ENCODE measurements around the gene TAF11L10.
"Not testable (repeated sequence)": the region's sequence is repeated elsewhere in the genome, so short reads cannot be mapped to it uniquely, and the experiment has no call there.

Gene TAF11L10

DNA sequence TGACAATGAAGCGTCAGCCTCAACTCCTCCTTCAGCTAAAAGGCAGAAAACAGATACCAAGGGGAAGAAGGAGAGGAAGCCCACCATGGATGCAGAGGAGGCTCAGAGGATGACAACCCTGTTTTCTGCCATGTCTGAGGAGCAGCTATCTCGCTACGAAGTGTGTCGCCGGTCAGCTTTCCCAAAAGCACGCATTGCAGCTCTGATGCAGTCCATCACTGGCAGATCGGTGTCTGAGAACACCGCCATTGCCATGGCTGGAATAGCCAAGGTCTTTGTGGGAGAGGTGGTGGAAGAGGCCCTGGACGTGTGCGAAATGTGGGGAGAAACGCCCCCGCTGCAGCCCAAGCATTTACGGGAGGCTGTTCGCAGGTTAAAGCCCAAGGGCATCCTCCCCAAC, 7.3 kb upstream of the TAF11L10 start:
- no peak for DNase-seq (ENCODE audit: low spot score)
- in situ Hi-C loops (cut with MboI; ENCODE audit: low sequenced_read_pairs, unreplicated experiment), result no loop called here
- TF ChIP-seq, protein P1, sequence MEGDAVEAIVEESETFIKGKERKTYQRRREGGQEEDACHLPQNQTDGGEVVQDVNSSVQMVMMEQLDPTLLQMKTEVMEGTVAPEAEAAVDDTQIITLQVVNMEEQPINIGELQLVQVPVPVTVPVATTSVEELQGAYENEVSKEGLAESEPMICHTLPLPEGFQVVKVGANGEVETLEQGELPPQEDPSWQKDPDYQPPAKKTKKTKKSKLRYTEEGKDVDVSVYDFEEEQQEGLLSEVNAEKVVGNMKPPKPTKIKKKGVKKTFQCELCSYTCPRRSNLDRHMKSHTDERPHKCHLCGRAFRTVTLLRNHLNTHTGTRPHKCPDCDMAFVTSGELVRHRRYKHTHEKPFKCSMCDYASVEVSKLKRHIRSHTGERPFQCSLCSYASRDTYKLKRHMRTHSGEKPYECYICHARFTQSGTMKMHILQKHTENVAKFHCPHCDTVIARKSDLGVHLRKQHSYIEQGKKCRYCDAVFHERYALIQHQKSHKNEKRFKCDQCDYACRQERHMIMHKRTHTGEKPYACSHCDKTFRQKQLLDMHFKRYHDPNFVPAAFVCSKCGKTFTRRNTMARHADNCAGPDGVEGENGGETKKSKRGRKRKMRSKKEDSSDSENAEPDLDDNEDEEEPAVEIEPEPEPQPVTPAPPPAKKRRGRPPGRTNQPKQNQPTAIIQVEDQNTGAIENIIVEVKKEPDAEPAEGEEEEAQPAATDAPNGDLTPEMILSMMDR (IDR thresholded peaks at IDR 0.05; ENCODE audit: borderline replicate concordance, control extremely low read depth, extremely low read depth, insufficient read depth, missing control alignments), result no peak

DNA sequence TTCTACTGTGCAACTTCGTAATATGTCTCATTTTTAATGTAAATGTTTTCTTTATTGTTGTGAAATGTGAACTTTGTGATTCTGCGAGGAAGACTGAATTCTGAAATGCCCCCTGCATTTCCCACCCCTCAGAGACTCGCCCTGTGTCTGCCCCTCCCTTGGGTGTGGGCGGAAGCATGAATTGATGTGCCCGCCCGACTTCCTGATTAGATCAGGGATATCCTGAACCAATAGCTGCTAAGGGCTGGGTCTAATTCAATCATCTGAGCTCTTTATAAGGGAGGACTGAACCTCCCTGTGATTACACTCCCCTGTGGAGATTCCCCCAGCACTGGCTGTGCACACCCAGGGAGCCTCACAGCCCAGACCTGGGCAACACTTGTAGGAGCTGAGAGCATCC, 6.3 kb upstream of the TAF11L10 start, which contains the start of gene TAF11L11:
Gene TAF11L11 (plus strand): TSS at position 304 of the 400 bp plus-strand sequence.
- in situ Hi-C loops (cut with MboI; ENCODE audit: low sequenced_read_pairs, unreplicated experiment); DNase-seq (ENCODE audit: low spot score): not testable (repeated sequence)

DNA sequence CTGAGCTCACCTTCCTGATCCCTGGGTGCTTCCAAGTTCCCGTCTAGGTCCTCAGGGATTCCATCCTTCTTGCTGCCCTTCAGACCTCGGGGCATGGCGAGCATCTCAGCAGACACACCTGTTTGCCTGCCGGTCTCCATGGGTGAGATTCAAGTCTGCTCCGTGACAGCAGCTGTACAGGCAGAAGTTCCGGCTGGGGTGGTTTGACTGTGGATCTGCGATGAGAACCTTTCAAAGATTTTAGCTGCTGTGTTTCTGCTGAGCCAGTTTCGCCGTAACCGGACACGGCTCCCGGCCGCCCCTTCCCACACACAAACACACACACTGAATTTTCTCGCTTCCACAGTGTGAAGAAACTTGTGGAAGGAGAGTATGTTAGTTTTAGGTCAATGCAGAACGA, 3.4 kb downstream of the TAF11L10 start, which contains the start of gene TAF11L9:
Gene TAF11L9 (minus strand): TSS at position 140 of the 400 bp plus-strand sequence.
- DNase-seq (ENCODE audit: low spot score); in situ Hi-C loops (cut with MboI; ENCODE audit: low sequenced_read_pairs, unreplicated experiment): not testable (repeated sequence)

DNA sequence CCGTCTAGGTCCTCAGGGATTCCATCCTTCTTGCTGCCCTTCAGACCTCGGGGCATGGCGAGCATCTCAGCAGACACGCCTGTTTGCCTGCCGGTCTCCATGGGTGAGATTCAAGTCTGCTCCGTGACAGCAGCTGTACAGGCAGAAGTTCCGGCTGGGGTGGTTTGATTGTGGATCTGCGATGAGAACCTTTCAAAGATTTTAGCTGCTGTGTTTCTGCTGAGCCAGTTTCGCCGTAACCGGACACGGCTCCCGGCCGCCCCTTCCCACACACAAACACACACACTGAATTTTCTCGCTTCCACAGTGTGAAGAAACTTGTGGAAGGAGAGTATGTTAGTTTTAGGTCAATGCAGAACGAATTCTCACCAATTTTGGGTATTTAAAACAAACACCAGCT, 6.8 kb downstream of the TAF11L10 start, which contains the start of gene TAF11L8:
Gene TAF11L8 (minus strand): TSS at position 101 of the 400 bp plus-strand sequence.
- in situ Hi-C loops (cut with MboI; ENCODE audit: low sequenced_read_pairs, unreplicated experiment); DNase-seq (ENCODE audit: low spot score): not testable (repeated sequence)

DNA sequence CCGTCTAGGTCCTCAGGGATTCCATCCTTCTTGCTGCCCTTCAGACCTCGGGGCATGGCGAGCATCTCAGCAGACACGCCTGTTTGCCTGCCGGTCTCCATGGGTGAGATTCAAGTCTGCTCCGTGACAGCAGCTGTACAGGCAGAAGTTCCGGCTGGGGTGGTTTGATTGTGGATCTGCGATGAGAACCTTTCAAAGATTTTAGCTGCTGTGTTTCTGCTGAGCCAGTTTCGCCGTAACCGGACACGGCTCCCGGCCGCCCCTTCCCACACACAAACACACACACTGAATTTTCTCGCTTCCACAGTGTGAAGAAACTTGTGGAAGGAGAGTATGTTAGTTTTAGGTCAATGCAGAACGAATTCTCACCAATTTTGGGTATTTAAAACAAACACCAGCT, 12.0 kb downstream of the TAF11L10 start, which contains the start of gene TAF11L7:
Gene TAF11L7 (minus strand): TSS at position 101 of the 400 bp plus-strand sequence.
- in situ Hi-C loops (cut with MboI; ENCODE audit: low sequenced_read_pairs, unreplicated experiment); DNase-seq (ENCODE audit: low spot score): not testable (repeated sequence)
